A673 (cell line): ENCODE measurements around the gene LPIN2. TPM values are rescaled to one million over a fixed set of nuclear protein-coding genes. Genes with fewer than 3 reads are reported as not detected.

Experiments used
- BruUV-seq: library from RNA; stranded (reverse); fragments of 400-500 nt; replicated peaks from 2 replicates; lab custom pipeline; 2021; lab: Mats Ljungman, UMichigan
- CTCF ChIA-PET: fragments of 300-600 bp; sonication (Branson Sonifier 250); formaldehyde crosslinking; loops from one replicate; lab custom pipeline; 2022; ENCODE audit warnings: antibody characterized with exemption; lab: Charles Lee
- POLR2A ChIA-PET: fragments of 300-600 bp; sonication (Branson Sonifier 250); formaldehyde crosslinking; loops from one replicate; lab custom pipeline; 2022; ENCODE audit warnings: antibody characterized with exemption; ENCODE audit not compliant: low non-redundant PET; lab: Charles Lee
- DNase-seq: peaks from one replicate; pipeline ENCODE4 v3.0.0-alpha.2; 2015; ENCODE audit warnings: low spot score
- H3K27ac ChIP-seq: fragments of 200-600 bp; sonication (generic); 2 replicates; pipeline ENCODE4 v1.5.1; 2016; ENCODE audit warnings: mixed run types, low read depth, mild to moderate bottlenecking, mixed read lengths, antibody characterized with exemption, low read length; ENCODE audit not compliant: poor library complexity, severe bottlenecking
- H3K27me3 ChIP-seq: fragments of 200-600 bp; sonication (generic); replicated peaks from 2 replicates; pipeline ENCODE4 v1.6.1; 2017; ENCODE audit warnings: mixed run types, low read depth, mild to moderate bottlenecking, mixed read lengths, antibody characterized with exemption, low read length; ENCODE audit not compliant: insufficient read depth, poor library complexity
- H3K36me3 ChIP-seq: fragments of 200-600 bp; sonication (generic); 2 replicates; pipeline ENCODE4 v1.6.1; 2016; ENCODE audit warnings: mixed run types, mild to moderate bottlenecking, mixed read lengths, antibody characterized with exemption, low read length; ENCODE audit not compliant: insufficient read depth, poor library complexity, severe bottlenecking
- H3K4me1 ChIP-seq: fragments of 200-600 bp; sonication (generic); 2 replicates; pipeline ENCODE4 v1.6.1; 2017; ENCODE audit warnings: mixed run types, mild to moderate bottlenecking, mixed read lengths, antibody characterized with exemption, low read length; ENCODE audit not compliant: insufficient read depth, poor library complexity, severe bottlenecking
- H3K4me3 ChIP-seq: fragments of 200-600 bp; sonication (generic); 2 replicates; pipeline ENCODE4 v1.5.1; 2016; ENCODE audit warnings: low read depth, mixed run types, mild to moderate bottlenecking, mixed read lengths, low read length; ENCODE audit not compliant: poor library complexity, severe bottlenecking
- H3K9me3 ChIP-seq: fragments of 200-600 bp; sonication (generic); 2 replicates; pipeline ENCODE4 v1.6.1; 2016; ENCODE audit warnings: mixed run types, low read depth, mild to moderate bottlenecking, mixed read lengths, antibody characterized with exemption, low read length; ENCODE audit not compliant: poor library complexity, severe bottlenecking
- EZH2 ChIP-seq: fragments of 200-600 bp; sonication (generic); IDR thresholded peaks from 2 replicates; pipeline ENCODE4 v1.6.1; 2017; ENCODE audit warnings: borderline replicate concordance, low read depth, mild to moderate bottlenecking, mixed read lengths, antibody characterized with exemption, low read length; ENCODE audit not compliant: poor library complexity, severe bottlenecking
- intact Hi-C: fragments of 100-400 bp; cut with micrococcal nuclease; formaldehyde crosslinking; loops from one replicate; pipeline ENCODE4 v1.10.0; 2022; ENCODE audit not compliant: unreplicated experiment
- total RNA-seq: library from RNA; stranded (reverse); gene quantifications from 2 replicates; pipeline ENCODE4 v1.2.3, GENCODE V29; 2021
- TF ChIP-seq, protein P1 (sequence below): fragments of 300-800, 200-600 bp; sonication (generic); conservative IDR thresholded peaks from 2 replicates; pipeline ENCODE4 v1.5.1; 2017; ENCODE audit warnings: low read depth, mild to moderate bottlenecking, antibody characterized with exemption, low read length, moderate library complexity, mixed read lengths

Gene LPIN2
- total RNA-seq, 1 experiment from 2014 or later: 22.5 TPM

DNA sequence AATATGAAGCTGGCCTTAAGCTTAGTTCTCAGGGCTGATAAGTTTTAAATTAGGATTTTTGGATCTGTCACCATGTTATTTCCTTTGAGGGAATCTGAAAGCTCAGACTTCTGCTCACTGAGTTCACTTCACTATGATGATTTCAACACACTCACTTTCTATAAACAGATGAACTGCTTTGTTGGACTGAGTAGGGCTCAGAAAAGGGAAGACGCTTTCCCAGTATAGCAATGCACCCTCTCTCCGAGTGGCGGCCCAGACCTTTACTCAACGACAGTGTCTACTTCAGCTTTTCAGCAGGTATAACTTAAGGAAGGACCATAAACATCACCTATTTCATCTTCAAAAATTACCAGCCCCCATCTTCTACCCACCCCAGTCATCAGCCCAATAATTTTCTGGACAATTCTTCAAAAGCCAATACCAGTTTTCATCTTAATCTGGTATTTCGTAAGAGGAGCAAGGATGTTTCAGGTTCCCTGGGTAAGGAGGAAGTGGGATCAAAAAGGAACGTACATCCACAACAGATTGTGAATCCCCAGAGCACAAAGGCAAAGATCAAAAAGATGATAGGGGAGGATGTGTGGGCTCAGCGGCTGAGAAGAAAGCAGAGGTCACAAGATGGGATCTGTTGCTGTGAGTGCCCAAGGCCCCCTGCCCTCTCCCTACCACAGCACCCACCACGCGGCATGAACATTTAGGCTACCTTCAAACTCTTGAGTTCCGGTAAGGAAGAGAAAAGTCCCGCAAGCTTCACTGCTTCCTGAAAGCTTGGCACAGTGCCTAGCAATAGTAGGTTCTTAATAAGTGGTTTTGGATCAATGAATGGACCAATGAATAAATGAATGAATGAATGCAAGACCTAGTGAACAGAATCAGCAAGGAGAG lies 41.9 kb downstream of the LPIN2 start:
- TF ChIP-seq EZH2: no peak
- TF ChIP-seq, protein P1, sequence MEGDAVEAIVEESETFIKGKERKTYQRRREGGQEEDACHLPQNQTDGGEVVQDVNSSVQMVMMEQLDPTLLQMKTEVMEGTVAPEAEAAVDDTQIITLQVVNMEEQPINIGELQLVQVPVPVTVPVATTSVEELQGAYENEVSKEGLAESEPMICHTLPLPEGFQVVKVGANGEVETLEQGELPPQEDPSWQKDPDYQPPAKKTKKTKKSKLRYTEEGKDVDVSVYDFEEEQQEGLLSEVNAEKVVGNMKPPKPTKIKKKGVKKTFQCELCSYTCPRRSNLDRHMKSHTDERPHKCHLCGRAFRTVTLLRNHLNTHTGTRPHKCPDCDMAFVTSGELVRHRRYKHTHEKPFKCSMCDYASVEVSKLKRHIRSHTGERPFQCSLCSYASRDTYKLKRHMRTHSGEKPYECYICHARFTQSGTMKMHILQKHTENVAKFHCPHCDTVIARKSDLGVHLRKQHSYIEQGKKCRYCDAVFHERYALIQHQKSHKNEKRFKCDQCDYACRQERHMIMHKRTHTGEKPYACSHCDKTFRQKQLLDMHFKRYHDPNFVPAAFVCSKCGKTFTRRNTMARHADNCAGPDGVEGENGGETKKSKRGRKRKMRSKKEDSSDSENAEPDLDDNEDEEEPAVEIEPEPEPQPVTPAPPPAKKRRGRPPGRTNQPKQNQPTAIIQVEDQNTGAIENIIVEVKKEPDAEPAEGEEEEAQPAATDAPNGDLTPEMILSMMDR: no peak
- H3K4me1 ChIP-seq: peaks cover 37% of the 10 kb centered on the region
- POLR2A ChIA-PET: no interaction called here

DNA sequence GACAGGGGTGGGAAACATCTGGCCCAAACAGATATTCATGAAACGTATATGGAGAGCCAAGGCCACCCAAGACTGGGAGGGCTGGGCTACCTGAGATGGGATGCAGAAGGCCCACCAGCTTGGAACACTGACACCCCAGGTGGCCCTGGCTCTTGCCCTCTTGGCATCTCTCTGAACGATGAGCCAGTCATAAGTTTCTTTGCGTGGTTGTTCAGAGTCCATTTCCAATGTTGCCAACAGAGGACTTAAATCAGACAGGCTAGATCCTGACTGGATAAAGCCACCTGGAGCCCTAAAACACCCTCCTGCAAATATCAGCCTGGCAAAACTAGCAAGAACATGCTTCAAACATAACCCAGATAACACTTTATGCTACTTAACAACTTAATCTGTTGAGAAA lies 42.6 kb downstream of the LPIN2 start:
- POLR2A ChIA-PET: no interaction called here
- CTCF ChIA-PET: no interaction called here
- no peak overlapping the region for H3K4me3 ChIP-seq
- TF ChIP-seq, protein P1: no peak
- H3K27me3 ChIP-seq: no peaks in the 10 kb centered on the region
- peaks cover 37% of the 10 kb centered on the region for H3K4me1 ChIP-seq
- H3K9me3 ChIP-seq: no peaks in the 10 kb centered on the region
- BruUV-seq: no TSS peak
- no peak for DNase-seq
- H3K36me3 ChIP-seq: no peaks in the 10 kb centered on the region
- intact Hi-C loops: no loop called here
- no peak overlapping the region for H3K27ac ChIP-seq

More for the DNA sequence above, 41.9 kb downstream of the LPIN2 start:
- no peak overlapping the region for H3K27ac ChIP-seq
- intact Hi-C loops: no loop called here
- BruUV-seq: no TSS peak
- no peaks in the 10 kb centered on the region for H3K9me3 ChIP-seq
- CTCF ChIA-PET: no interaction called here
- no peaks in the 10 kb centered on the region for H3K36me3 ChIP-seq
- H3K4me3 ChIP-seq: no peak overlapping the region
- no peaks in the 10 kb centered on the region for H3K27me3 ChIP-seq
- DNase-seq: no peak

DNA sequence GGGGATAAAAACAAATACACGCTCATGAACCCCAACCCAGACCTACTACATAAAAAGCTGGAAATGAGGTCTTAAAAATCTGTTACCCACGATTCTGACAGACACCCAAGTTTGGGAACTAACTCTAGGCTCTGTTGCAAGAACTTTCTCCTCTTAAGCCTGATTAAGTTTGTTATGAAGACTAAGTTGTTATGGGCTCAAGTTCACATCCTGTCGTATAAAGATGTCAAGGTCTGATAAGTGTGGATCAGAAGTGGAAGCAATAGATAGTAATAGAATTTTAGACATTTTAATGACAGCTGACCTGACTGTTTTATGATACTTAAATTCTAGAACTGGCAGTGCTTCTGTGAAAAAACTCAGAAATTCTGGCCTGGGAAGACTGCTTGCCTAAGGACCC lies 43.2 kb downstream of the LPIN2 start:
- Histone ChIP-seq H3K36me3 (no peaks in the 10 kb centered on the region), H3K27me3 (no peaks in the 10 kb centered on the region), H3K27ac (no peak overlapping the region), H3K4me3 (no peak overlapping the region), H3K4me1 (peaks cover 37% of the 10 kb centered on the region), H3K9me3 (no peaks in the 10 kb centered on the region)
- TF ChIP-seq, protein P1: no peak
- no peak for TF ChIP-seq EZH2
- intact Hi-C loops: no loop called here
- POLR2A ChIA-PET: no interaction called here
- no peak for DNase-seq
- BruUV-seq: no TSS peak
- CTCF ChIA-PET: no interaction called here
